ENCODE measurements around the gene EFCAB6.

- TF ChIP-seq, protein P1, sequence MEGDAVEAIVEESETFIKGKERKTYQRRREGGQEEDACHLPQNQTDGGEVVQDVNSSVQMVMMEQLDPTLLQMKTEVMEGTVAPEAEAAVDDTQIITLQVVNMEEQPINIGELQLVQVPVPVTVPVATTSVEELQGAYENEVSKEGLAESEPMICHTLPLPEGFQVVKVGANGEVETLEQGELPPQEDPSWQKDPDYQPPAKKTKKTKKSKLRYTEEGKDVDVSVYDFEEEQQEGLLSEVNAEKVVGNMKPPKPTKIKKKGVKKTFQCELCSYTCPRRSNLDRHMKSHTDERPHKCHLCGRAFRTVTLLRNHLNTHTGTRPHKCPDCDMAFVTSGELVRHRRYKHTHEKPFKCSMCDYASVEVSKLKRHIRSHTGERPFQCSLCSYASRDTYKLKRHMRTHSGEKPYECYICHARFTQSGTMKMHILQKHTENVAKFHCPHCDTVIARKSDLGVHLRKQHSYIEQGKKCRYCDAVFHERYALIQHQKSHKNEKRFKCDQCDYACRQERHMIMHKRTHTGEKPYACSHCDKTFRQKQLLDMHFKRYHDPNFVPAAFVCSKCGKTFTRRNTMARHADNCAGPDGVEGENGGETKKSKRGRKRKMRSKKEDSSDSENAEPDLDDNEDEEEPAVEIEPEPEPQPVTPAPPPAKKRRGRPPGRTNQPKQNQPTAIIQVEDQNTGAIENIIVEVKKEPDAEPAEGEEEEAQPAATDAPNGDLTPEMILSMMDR (IDR thresholded peaks at IDR 0.05) = no peak
- TF ChIP-seq POLR2AphosphoS5 (IDR thresholded peaks at IDR 0.05; ENCODE audit: low read depth, low read length) (no peak), REST (IDR thresholded peaks at IDR 0.05; ENCODE audit: insufficient read depth in 1 of 2, low read depth in 2 of 2, low read length in 1 of 2) (no peak)
Observed at GRCh38 chr22:43850529-43850928, 38.4 kb upstream of the EFCAB6 start.
